ENCODE measurements around the gene CDC42BPG. TPM values are rescaled to one million over a fixed set of nuclear protein-coding genes. Genes with fewer than 3 reads are reported as not detected.

The CDC42BPG gene
- polyA plus RNA-seq, 1 experiment, result 0.02 TPM

- no peak for TF ChIP-seq CTCF (IDR thresholded peaks at IDR 0.05; ENCODE audit: low read depth, low read length)
- Histone ChIP-seq H3K9me3 (ENCODE audit: control insufficient read depth, insufficient read depth, low read length) (peaks cover 13% of the 10 kb centered on the region; the same call in 1 of the 2 replicates), H3K4me3 (ENCODE audit: low read depth, low read length) (no peak overlapping the region), H3K27me3 (ENCODE audit: control insufficient read depth, insufficient read depth, low read length) (no peaks in the 10 kb centered on the region), H3K27ac (ENCODE audit: low read depth, low read length) (peak overlapping the region; percentile 11)
- POLR2A ChIA-PET, result interaction anchor here (3.3 kb wide), 1 partner anchor 21 kb away, joined by 18 read pairs; the partner anchor contains the start of gene EHD1
- CTCF ChIA-PET, result interaction anchor here (0.6 kb wide), 1 partner anchor 407 kb away, joined by 3 read pairs; no protein-coding TSS in a partner anchor
- DNase-seq (ENCODE audit: low read depth, low spot score), result no peak
Measured at GRCh38 chr11:64857485-64857884, 13.0 kb upstream of the CDC42BPG start.

DNA sequence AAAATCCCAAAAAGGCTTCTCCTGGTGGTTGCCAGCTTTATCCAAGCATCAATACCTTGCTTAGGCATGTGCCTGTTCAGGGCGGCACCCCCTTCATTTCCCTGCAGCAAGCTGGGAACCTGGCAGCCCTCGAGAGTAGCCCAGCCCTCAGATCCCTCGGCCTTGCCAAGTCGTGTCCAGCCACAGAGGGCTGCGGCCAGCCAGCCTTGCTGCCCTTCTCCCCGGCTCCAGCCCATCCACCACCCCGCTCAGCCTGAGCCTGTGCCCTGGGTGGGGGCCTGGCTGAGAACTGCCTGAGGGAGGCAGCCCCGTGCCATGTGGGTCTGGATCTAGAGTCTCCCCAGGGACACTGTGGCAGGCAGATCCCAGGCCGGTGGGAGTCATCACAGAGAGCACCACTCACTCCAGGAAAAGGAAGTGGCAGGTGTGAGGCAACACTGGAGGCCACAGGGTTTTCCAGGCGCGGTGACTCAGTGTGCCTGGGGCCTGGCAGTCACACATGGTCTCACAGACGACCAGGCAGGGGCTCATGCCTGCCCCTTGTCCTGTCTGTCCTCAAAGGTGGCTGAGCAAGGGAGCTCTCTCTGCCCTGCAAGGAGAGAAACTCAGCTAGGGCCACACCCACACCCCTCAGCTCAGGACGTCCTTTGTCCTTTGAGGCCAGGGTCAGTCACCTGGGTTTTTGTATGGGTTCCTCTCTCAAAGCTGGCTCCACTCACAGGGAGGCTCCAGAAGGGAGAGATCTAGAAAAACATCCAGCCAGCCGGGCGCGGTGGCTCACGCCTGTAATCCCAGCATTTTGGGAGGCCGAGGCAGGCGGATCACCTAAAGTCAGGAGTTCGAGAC is 12.2 kb upstream of the CDC42BPG start:
- no peak for TF ChIP-seq CTCF (IDR thresholded peaks at IDR 0.05; ENCODE audit: low read depth, low read length)
- Histone ChIP-seq H3K9me3 (ENCODE audit: control insufficient read depth, insufficient read depth, low read length) (peaks cover 13% of the 10 kb centered on the region; the same call in 1 of the 2 replicates), H3K4me3 (ENCODE audit: low read depth, low read length) (no peak overlapping the region), H3K27me3 (ENCODE audit: control insufficient read depth, insufficient read depth, low read length) (no peaks in the 10 kb centered on the region), H3K27ac (ENCODE audit: low read depth, low read length) (peak overlapping the region; percentile 47)
- DNase-seq (ENCODE audit: low read depth, low spot score), result no peak
- POLR2A ChIA-PET, result interaction anchor here (3.3 to 4.1 kb wide), 2 partner anchors 13 to 22 kb away, joined by 18 to 37 read pairs; partner anchors contain the start of gene EHD1
- CTCF ChIA-PET, result interaction anchor here (1.4 kb wide), 1 partner anchor 10 kb away, joined by 4 read pairs; no protein-coding TSS in a partner anchor

DNA sequence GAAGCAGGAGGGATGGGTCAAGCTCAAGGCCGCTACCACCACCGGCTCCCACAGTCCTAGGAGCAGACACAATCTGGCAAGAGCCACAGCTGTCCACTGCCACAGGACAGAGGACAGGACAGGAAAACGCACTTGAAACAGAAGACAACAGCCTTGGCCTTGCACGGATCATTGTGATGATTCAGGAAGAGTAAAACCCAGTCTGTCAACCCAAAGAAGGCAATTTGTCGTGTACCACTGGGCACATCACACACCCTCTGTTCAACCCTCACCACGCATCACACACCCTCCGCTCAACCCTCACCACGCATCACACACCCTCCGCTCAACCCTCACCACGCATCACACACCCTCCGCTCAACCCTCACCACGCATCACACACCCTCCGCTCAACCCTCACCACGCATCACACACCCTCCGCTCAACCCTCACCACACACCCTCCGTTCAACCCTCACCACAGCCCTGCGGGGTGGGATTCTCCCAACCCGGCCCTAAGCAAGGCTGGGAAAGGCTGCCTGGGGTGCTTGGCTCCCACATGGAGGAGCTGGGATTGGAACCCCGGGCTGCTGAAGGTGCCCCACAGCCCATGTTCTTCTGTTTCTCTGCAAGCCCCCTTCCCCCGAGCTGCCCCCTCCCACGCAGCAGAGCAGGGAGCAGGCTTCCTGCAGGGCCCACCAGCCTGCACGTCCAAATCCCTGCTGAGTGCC is 11.3 kb upstream of the CDC42BPG start:
- TF ChIP-seq CTCF (IDR thresholded peaks at IDR 0.05; ENCODE audit: low read depth, low read length), result no peak
- Histone ChIP-seq H3K4me3 (ENCODE audit: low read depth, low read length) (no peak overlapping the region), H3K27me3 (ENCODE audit: control insufficient read depth, insufficient read depth, low read length) (no peaks in the 10 kb centered on the region), H3K9me3 (ENCODE audit: control insufficient read depth, insufficient read depth, low read length) (peaks cover 13% of the 10 kb centered on the region; the same call in 1 of the 2 replicates), H3K27ac (ENCODE audit: low read depth, low read length) (peak overlapping the region; percentile 73)
- POLR2A ChIA-PET, result interaction anchor here (0.6 to 4.1 kb wide), 5 partner anchors 8 to 36 kb away, joined by 4 to 37 read pairs (median 18); partner anchors contain the start of gene EHD1
- no peak for DNase-seq (ENCODE audit: low read depth, low spot score)
- CTCF ChIA-PET, result interaction anchor here (1.2 to 1.6 kb wide), 3 partner anchors 9 to 32 kb away, joined by 4 to 9 read pairs (median 5); partner anchors contain the start of gene CDC42BPG

GRCh38 chr11:64854534-64855502 is 10.4 kb upstream of the CDC42BPG start:
- peaks cover 9% of the 10 kb centered on the region; the same call in 1 of the 2 replicates for H3K9me3 ChIP-seq (ENCODE audit: control insufficient read depth, insufficient read depth, low read length)
- H3K4me3 ChIP-seq (ENCODE audit: low read depth, low read length), result no peak overlapping the region
- TF ChIP-seq CTCF (IDR thresholded peaks at IDR 0.05; ENCODE audit: low read depth, low read length), result no peak
- DNase-seq (ENCODE audit: low read depth, low spot score), result peak; percentile 60
- H3K27me3 ChIP-seq (ENCODE audit: control insufficient read depth, insufficient read depth, low read length), result no peaks in the 10 kb centered on the region
- CTCF ChIA-PET, result interaction anchor here (0.6 to 1.6 kb wide), 4 partner anchors 11 to 38 kb away, joined by 3 to 9 read pairs (median 4); partner anchors contain the start of gene CDC42BPG
- POLR2A ChIA-PET, result interaction anchor here (0.6 to 4.1 kb wide), 5 partner anchors 9 to 26 kb away, joined by 4 to 37 read pairs (median 18); partner anchors contain the start of gene EHD1
- peak overlapping the region; percentile 73 for H3K27ac ChIP-seq (ENCODE audit: low read depth, low read length)

Measured in AG04450 (cell line).